HG03378 (cell line): ENCODE results near the gene INPP5B.

ENCODE experiments used
- ATAC-seq: cut with Tn5 transposase; IDR thresholded peaks from one replicate; pipeline ENCODE4 v1.9.1; 2021; ENCODE audit warnings: mild to moderate bottlenecking, moderate library complexity; ENCODE audit not compliant: unreplicated experiment

The INPP5B gene

DNA sequence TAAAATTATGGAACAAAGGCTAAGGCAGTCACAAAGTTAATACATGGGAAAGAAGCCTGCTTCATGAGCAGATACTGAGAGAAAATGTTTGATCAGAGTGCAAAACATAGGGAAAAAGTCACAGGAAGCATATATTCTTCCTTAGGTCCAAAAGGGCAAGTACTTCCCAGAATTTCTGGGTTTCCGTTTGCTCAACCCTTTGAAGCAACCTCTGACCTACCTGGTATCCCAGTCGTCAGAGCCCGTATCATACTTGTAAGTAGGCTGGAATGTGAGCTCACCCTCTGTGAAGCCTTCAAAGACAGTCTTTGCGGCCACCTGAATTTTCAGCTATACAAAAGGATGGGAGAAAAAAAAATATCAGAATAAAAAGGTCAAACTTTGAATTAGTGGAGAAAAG is 67.0 kb downstream of the INPP5B start:
- ATAC-seq, result no peak

DNA sequence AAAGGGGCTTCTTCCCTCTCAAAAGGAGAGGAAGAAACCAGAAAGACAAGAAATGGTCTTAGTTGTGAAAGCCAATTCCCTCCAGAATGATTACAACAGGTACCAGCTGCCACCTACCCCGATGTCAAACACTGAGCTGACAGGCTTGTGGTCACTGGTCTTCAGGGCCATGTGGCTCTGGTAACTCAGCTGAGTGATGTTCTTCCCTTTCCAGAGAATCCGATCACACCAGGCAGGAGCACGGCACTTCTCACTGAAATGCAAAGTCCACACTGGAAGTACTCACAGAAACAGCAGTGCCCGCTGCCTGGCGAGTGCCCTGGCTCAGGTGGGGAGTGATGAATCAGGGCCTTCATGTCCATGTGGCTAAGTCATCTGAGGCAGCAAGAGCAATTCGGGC is 68.8 kb downstream of the INPP5B start:
- ATAC-seq, result no peak

DNA sequence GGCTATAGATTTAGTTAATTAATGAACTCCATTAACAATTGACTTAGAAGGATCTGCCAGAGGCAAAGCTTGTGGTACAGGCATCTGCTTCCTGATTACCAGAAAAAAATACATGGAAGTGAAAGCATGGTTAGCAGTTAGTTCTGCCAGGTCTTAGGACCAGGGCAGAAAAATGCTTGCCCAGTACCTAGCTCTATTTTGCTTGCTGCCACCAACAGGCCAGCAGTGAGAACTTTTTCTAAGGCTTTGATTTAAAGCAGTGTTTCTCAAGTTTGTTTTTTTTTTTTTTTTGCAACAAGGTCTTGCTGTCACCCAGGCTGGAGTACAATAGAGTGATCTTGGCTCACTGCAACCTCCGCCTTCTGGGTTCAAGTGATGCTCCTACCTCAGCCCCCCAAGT is 71.0 kb downstream of the INPP5B start:
- ATAC-seq, result no peak

DNA sequence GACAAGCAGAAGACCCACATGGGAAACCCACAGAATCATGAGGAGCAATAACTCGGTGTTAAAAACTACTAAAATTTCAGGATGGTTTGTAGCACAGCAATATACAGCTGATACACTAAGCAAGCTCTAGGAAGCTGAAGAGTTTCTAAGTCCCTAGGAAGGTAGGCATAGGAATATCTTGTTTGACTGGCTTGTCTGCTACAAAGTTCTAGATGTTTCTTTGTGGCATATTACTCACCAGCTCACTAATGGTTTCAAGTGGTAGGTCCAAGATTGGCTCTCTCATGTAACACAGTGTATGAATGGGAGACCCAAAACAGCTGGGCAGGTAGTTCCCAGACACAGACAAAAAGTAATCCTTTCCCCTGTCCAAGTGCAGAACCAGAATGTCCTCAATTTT is 74.2 kb downstream of the INPP5B start:
- ATAC-seq, result no peak

DNA sequence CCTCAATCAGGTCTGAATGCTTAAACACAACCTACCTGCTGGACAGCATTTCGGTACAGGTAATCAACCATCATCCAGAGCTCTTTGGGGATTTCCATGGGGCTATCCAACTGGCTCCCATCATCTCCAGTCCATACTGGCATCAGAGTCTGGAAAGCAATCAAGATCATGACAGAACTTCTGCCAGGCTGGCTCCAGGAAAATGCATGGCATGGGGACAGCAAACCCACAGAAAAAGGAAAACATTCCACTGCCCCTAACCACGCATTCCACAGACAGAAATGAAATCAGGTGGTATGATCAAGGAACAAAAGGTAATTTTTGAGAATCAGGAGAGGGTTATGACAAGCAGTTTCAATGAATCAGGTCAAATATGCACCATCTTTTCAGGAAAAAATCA is 78.4 kb downstream of the INPP5B start:
- no peak for ATAC-seq

DNA sequence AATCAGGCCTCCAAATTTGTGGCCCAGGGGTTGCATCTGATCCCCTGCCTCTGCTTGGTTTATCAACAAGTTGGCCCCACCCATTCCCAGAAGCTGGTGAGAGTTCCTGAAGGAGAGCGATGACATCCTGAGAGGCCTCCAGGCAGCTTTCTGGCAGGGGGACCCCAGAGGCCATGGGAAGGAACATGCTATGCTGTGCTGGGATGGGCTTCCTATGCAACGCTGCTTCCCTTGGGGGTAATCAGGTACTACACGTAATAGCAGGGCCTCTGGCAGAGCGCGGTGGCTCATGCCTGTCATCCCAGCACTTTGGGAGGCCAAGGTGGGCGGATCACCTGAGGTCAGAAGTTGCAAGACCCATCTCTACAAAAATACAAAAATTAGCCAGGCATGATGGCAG is 79.1 kb downstream of the INPP5B start:
- no peak for ATAC-seq

DNA sequence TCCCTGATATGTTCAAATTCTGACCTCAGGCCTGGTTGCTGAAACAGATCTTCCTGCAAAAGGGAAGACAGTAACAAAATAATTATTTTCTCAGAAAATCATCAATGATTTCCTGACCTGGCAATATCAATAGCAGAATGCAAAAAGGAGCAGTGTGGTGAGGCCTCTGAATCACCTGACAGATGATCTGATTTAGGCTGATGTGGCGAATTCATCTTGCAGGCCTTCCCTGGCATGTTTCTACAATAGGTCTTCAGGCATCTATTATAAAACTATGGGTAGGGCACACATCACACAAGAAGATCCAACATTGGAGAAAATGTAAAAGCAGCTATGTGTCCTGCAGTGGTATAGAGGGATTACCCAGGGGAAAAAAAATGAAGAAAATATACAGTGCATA is 80.4 kb downstream of the INPP5B start:
- no peak for ATAC-seq

DNA sequence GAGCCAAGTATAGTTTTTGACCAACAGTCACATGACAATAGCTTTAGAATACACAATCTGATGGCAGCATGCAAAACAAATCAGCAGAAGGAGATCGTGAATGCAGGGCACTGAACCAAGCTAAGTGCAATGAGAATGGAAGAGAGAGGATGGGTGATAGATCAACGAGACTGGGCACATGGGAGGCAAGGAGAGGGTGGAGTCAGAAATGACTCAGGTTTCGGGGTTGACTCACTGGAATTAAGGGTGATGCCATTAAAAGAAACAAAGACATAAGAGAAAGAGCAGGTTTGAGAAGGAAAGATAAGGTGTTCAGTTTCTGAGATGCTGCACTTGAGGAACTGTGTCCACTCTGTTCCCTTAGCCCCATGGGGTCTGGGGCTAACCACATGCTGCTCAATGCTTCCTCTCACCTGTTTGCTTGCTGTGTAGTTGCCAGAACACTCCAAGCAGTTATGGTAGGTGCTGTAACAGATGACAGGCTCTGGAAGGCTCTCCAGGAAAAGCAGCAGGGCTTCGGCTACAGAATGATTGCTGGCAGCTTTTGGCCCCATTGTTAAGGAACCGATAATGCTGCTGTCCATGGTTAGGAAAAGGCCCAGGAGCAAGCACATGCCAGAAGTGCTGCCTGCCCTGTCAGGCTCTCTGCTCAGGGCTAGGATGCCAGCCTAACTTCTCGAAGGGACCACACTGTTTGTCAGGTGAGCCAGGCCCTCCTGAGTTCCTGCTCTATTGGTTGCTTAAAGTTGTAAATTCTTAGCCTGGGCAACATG is 81.3 kb downstream of the INPP5B start:
- no peak for ATAC-seq

DNA sequence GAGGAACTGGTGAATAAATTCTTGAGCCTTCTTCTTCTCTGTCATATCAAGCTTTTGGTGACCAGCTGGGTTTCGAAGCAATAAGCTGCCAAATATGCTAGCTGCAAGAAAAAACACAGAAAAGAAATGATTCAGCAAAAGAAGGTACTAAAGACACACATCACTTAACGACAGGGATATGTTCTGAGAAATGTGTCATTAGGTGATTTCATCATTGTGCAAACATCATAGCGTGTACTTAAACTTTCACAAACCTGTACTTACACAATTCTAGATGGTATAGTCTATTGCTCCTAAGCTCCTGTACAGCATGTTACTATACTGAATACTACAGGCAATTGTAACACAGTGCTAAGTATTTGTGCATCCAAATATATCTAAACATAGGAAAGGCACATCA is 84.5 kb downstream of the INPP5B start:
- no peak for ATAC-seq

DNA sequence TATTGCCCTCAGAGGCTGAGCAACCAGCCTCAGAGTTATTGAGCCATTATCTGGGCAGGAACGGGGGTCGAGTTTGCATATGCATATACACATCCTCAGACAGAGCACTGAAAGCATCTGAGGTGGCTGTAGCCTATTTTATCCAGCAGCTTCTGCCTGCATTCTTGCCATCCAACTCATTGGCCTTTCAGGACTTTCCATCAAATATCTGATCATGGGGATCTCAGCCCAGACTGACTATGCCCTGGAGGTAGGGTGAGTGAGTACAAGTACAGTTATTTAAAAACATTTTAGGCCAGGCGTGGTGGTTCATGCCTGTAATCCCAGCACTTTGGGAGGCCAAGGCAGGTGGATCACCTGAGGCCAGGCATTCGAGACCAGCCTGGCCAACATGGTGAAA is 85.7 kb downstream of the INPP5B start:
- no peak for ATAC-seq

DNA sequence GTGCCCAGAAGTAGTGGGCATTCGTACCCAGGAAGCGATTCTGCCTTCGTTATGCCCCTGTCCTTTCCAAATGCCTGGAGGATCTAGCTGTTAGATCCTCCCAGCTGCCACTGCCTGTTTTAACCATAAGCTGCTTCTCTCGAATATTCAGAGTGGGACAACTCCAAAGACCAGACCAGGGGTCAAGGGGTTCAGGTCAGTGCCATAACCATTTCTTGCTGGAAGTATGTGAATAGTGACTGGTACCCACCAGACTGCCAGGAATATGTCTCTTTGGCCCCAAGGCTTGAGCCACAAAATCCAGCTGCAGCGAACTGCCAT is 86.5 kb downstream of the INPP5B start:
- ATAC-seq, result no peak

DNA sequence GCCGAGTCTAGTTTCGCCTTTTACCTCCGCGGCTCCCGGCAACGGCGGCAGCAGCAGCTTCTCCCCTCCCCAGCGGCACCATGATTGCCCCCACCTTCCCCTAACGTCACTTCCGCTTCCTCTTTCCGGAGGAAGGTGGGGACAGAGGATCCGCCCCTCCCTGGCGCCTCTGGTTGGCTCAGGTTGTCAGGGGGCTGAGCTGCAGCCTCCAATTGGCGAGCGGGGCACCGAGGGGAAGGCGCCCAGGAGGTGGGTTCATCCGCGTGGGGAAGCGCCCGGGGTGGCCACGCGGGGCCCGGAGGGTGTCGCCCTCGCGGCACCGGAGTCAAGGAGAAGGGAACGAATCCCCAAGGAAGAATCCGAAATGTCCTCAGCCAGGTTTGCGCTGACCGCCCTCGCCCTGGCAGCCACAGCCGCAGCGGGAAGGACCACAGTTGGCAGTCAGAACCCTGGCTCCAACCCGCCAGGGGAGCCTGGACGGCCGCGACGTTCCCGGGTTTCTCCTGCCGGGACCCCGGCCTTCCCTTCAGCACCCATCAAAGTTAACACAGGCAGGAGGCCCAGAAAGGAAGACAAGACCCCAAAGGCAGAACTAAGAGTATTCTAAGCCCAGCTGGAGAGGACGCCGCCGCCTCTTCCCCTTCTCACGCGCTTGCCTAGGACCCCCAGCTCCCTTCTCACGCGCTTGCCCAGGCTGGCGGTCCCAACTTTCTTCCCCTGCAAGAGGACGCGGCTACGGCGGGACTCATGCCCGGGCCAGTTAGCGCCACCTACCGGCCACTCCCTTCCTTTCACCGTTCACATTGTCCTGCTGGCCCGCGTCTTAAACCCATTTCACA is 87.1 kb downstream of the INPP5B start, which contains the start of gene MTF1:
Gene MTF1, minus strand, starts transcription at position 86 of the 839 bp plus-strand sequence. CDS start 1,934 bp downstream, outside the sequence.
- ATAC-seq, result peak; percentile 76

DNA sequence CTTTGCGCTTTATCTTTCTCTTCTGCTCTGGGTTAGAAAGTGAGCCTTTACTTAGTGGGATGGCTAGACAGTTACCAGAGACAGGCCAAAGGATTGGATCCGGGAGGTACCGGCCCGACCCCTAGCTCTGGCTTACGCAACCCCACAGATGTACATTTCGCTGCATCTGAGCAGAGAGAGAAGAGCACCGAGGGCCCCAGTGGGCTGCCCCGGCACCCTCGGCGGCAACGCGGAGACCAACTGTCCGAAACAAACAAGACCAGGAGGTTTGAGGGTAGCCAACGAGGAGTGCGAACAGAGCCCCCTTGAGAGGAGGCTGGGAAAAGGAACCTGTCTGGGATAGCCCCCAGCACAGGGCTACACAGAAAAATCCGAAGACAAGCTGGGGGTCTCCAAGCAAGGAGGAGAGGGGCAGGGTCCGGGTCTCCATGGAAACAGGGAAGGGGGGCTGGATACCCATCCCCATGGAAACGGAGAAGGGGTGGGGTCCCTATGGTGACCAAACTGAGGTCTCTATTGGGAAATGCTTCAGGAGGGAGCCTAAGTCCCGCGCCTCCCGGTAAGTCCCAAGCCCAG is 87.8 kb downstream of the INPP5B start:
- peak; percentile 29 for ATAC-seq

DNA sequence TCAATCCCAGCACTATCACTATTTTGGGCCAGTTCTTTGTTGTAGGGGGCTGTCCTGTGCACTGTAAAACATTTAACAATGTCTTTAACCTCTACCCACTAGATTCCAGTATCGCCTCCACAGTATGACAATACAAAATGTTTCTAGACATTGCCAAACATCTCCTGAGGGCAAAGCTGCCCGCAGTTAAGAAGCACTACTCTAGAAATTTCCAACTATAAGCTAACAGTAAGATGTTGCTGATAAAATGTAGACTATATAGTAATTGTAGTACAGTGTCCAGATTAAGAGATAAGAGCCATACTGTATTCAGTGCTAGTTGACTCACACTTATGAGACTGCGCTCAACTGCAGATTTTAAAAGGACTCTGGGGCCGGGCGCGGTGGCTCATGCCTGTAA is 92.4 kb downstream of the INPP5B start:
- ATAC-seq, result no peak

DNA sequence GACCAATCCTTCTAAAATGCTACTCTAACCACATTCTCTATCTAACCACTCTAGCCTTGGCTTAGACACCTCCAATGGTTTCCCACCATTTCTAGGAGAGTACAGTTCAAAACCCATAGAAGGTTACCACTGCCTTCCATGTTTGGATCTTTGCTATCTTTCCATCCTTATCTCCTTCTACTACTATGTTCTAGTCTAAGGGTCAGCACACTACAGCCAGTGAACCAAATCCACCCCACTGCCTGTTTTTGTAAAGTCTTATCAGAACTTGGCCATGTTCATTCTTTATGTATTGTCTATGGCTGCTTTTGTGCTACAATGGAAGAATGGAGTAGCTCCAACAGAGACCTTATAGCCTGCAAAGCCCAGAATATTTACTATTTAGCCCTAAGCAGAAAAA is 93.7 kb downstream of the INPP5B start:
- no peak for ATAC-seq

DNA sequence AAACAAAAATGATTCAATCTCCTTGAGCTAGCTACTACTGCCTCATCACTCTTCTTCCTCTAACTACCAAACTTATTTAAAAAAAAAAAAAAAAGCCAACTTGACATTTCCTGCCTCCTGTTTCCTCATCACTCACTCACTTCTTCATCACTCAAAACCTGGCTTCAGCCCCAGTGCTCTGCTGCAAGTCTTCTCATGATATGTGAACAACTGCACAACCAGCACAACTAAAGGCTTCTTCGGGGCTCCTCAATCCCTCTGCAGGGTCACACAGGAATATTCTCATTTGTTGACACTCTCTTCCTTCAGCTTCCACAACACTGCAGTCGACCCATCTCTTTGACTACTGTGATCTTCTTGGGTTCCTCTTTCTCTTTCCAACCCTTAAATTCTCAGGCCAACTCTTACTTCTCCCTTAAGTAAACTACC is 95.1 kb downstream of the INPP5B start:
- no peak for ATAC-seq

DNA sequence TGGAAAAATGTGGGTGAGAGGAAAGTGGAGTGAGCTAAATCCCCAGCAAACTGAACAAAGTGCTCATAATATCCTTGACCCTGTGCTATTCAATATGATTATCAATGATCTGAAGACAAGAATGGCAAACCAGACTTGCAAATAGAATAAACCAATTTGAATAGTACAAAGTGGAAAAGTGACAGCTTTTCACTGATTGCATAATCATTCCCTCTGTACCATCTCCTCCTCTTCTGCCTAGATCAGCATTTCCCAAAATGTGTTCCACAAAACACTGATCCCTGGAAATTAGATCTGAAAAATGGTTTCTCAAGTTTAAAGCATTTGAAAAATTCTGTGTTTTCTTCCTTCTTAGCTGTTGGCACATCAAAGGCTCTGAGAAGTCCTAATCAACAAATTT is 95.6 kb downstream of the INPP5B start:
- ATAC-seq, result no peak

DNA sequence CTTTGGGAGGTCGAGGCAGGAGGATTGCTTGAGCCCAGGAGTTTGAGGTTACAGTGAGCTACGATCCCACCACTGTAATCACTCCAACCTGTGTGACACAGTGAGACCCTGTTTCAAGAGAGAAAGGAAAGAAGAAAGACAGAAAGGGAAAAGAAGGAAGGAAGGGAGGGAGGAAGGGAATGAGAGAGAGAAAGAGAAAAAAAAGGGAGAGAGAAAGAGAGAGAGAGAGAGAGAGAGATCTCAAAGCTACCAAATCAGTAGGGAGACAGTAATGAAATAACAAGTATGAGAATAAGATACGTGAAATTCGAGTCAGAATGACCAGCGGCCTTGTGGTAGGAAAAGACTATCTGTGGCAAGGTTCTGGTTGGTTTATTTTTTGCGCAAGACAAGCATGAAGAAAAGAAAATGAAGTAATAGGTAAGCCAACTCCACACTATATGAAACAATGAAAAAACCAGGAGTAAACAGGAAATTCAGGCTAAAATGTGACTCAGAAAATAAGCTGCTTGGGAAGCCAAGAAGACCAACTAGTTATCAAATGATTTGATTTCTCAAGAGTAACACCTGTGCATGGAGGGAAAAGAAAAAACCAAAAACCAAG is 96.4 kb downstream of the INPP5B start:
- no peak for ATAC-seq

DNA sequence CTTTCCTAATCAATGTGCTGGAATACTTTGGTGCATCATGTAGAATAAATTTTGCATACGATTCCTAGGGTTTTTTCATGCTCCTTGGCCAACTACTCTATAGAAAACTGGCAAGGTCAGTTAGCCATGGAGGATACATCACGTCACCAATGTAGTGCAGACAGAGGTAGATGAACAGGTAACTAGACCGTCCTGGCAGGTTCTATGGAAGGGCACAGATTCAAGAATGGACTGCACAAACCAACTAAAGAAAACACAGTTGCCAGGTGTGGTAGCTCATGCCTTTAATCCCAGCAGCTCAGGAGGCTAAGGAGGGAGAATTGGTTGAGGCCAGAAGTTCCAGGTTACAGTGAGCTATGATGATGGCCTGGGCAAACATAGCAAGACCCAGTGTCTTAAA is 97.4 kb downstream of the INPP5B start:
- no peak for ATAC-seq

DNA sequence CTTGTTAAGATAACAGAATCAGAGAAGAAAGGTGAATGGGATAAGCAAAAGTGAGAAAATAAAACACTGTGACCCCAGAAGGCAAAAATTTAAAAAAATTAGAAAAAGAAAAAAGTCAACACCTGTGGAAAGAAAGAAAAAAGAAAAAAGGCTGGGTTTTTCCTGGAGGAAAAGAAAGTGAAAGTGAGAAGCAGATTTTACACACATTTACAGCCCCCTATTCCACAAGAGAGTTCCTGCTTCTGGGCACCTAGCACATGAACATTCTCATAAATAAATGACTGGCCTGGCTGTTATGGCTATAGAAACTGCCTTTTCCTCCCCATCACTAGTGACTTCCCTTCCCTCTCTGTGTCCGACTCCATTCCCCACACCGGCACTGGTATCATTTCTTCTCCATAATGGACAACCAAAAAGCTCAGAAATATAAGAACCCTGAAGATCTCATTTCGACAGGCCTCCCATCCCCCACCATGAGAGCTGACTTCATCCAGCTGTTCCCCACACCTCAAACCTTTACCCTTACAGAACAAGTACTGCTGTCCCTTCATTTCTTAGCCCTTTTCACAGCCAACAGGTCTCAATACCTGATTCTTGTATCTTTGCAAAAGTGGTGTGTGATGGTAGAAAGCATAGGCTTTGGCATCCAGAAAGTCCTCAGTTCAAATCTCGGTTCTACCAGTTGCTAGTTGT is 100.1 kb downstream of the INPP5B start:
- no peak for ATAC-seq

DNA sequence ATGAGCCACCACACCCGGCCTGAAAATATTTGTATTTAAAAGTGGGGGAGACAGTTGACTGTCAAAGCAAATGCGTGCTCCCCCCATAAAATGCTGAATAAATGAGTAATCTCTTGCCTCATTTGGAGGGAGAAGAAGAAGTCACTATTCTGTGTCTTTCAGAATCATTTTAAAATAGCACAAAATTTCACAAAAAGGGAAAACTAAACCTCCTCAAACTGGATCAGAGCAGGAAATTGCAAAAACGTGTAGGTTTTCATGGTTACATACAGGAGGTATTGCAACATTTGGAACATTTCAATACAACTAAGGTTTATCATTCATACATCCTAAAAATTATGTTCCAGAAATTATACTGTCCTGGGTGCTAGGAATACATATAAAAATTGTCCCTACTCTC is 101.1 kb downstream of the INPP5B start:
- no peak for ATAC-seq
